Embryonic facial prominence (tissue), 1 donor: ENCODE data around the gene DNAJB6.

Source experiments
- DNase-seq: peaks from one replicate; pipeline ENCODE4 v3.0.0-alpha.2; 2016; ENCODE audit errors: extremely low spot score

The DNAJB6 gene

GRCh38 chr7:157465891-157466866 lies 129.4 kb downstream of the DNAJB6 start:
- DNase-seq = no peak

DNA sequence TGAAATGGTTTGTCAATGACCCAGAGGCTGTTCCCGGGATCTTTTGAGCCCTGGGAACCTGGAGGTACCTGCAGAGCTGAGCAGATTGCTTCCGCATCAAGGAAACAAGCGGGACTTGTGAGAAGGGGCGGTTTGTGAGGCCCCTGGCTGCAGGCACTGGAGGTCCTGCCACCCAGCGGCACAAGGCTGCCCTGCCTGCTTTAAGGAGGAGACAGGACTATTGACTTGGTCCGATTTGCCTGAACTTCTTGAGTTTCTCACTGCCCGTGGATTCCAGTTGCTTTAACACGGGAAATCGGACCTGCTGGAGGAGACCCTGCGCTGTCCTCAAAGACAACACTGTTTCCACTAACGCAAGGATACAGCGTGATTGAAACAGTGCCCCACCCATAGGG lies 130.1 kb downstream of the DNAJB6 start:
- DNase-seq = no peak
